GM12878 (cell line): ENCODE data around the gene SMARCE1. TPM values are rescaled to one million over a fixed set of nuclear protein-coding genes. Genes with fewer than 3 reads are reported as not detected.

Experiments used
- ATAC-seq: fragments of 200-7000 bp; cut with Tn5 transposase; 3 replicates; pipeline ENCODE4 v1.9.1; 2020; ENCODE audit warnings: mild to moderate bottlenecking, moderate library complexity
- BruUV-seq: library from RNA; stranded (reverse); fragments of 400-500 nt; replicated peaks from 2 replicates; lab custom pipeline; 2021; lab: Mats Ljungman, UMichigan
- CTCF ChIA-PET: fragments of 300-600 bp; sonication (Branson Sonifier 250); formaldehyde crosslinking; extraction: SDS; loops from one replicate; lab custom pipeline; 2021; ENCODE audit warnings: inconsistent platforms; lab: Yijun Ruan, JAX
- POLR2A ChIA-PET: fragments of 350-600 bp; formaldehyde crosslinking; extraction: SDS; loops from one replicate; lab custom pipeline; 2021; ENCODE audit warnings: inconsistent platforms; lab: Charles Lee
- RAD21 ChIA-PET: fragments of 300-600 bp; sonication (Branson Sonifier 250); formaldehyde crosslinking; loops from one replicate; lab custom pipeline; 2023; ENCODE audit warnings: antibody characterized with exemption; ENCODE audit not compliant: unreplicated experiment; lab: Charles Lee
- SMC1A ChIA-PET: fragments of 300-600 bp; sonication (Branson Sonifier 250); formaldehyde crosslinking; loops from one replicate; lab custom pipeline; 2023; ENCODE audit not compliant: unreplicated experiment, uncharacterized antibody; lab: Charles Lee
- DNase-seq: peaks from one replicate; pipeline ENCODE4 v3.0.0-alpha.2; 2011; ENCODE audit warnings: low read depth, low spot score
- FAIRE-seq: peaks from 3 replicates; lab custom pipeline; 2011; peaks lifted over from hg19 to GRCh38; lab: Jason Lieb, UNC
- H2AFZ ChIP-seq: 2 replicates; pipeline ENCODE4 v1.6.0; 2011; ENCODE audit warnings: low read depth, low read length, control low read depth; ENCODE audit not compliant: control insufficient read depth
- H3K27ac ChIP-seq: 2 replicates; pipeline ENCODE4 v1.5.1; 2011; ENCODE audit warnings: control low read depth; ENCODE audit not compliant: control insufficient read depth, insufficient read depth
- H3K27me3 ChIP-seq, 2 experiments: replicated peaks in 1 of 2; 2 replicates each; pipeline versions ENCODE4 v1.6.0 to v1.6.1; 2011; ENCODE audit warnings: low read length in 1 of 2; ENCODE audit not compliant: control insufficient read depth in 2 of 2, insufficient read depth in 2 of 2
- H3K36me3 ChIP-seq, 2 experiments: 2 replicates each; pipeline ENCODE4 v1.5.1; 2011; ENCODE audit warnings: low read length in 1 of 2; ENCODE audit not compliant: control insufficient read depth in 2 of 2, insufficient read depth in 2 of 2
- H3K4me1 ChIP-seq: 2 replicates; pipeline ENCODE4 v1.6.1; 2011; ENCODE audit warnings: mild to moderate bottlenecking, low read length, moderate library complexity, mixed read lengths; ENCODE audit not compliant: control insufficient read depth, insufficient read depth
- H3K4me2 ChIP-seq: 2 replicates; pipeline ENCODE4 v1.6.0; 2011; ENCODE audit warnings: control low read depth; ENCODE audit not compliant: control insufficient read depth, insufficient read depth
- H3K4me3 ChIP-seq: fragments of 200-600 bp; sonication (generic); 2 replicates; pipeline ENCODE4 v1.5.1; 2016
- H3K79me2 ChIP-seq: 2 replicates; pipeline ENCODE4 v1.6.0; 2011; ENCODE audit warnings: low read length; ENCODE audit not compliant: control insufficient read depth, insufficient read depth
- H3K9ac ChIP-seq: 2 replicates; pipeline ENCODE4 v1.8.0; 2011; ENCODE audit warnings: low read length, control low read depth, mixed read lengths; ENCODE audit not compliant: control insufficient read depth, insufficient read depth
- H3K9me3 ChIP-seq: replicated peaks from 3 replicates; pipeline ENCODE4 v1.5.1; 2011; ENCODE audit warnings: mild to moderate bottlenecking, low read length; ENCODE audit not compliant: control insufficient read depth, insufficient read depth
- H4K20me1 ChIP-seq: 2 replicates; pipeline ENCODE4 v1.6.0; 2011; ENCODE audit not compliant: control insufficient read depth, insufficient read depth
- HDAC2 ChIP-seq: fragments of 200-600 bp; sonication (generic); IDR thresholded peaks from 2 replicates; pipeline ENCODE4 v1.6.1; 2017
- HDAC6 ChIP-seq: fragments of 200-600 bp; sonication (generic); IDR thresholded peaks from one replicate; pipeline ENCODE4 v1.8.0; 2017; ENCODE audit warnings: antibody characterized with exemption; ENCODE audit not compliant: unreplicated experiment
- LARP7 ChIP-seq: fragments of 450-650 bp; IDR thresholded peaks from 2 replicates; pipeline ENCODE4 v1.6.1; 2017; ENCODE audit warnings: mild to moderate bottlenecking
- NR2C1 ChIP-seq: fragments of 450-650 bp; IDR thresholded peaks from 2 replicates; pipeline ENCODE4 v1.6.1; 2017; ENCODE audit warnings: antibody characterized with exemption, mild to moderate bottlenecking, moderate library complexity
- NR2F1 ChIP-seq: fragments of 450-650 bp; conservative IDR thresholded peaks from 2 replicates; pipeline ENCODE4 v1.6.1; 2017; ENCODE audit warnings: mild to moderate bottlenecking
- SP1 ChIP-seq: IDR thresholded peaks from one replicate; pipeline ENCODE4 v1.6.1; 2011; ENCODE audit warnings: low read depth, low read length
- SREBF1 ChIP-seq: IDR thresholded peaks from 2 replicates; pipeline ENCODE4 v1.6.1; 2012; ENCODE audit warnings: mild to moderate bottlenecking, low read length
- TCF12 ChIP-seq: IDR thresholded peaks from 2 replicates; pipeline ENCODE4 v1.6.1; 2011; ENCODE audit warnings: low read depth, mild to moderate bottlenecking, low read length
- WGBS: methylation state at CpG from one replicate; pipeline ENCODE4 v1.1.6; 2016; ENCODE audit warnings: low lambda C conversion rate; ENCODE audit not compliant: insufficient replicate concordance, insufficient coverage; ENCODE audit errors: missing lambda C conversion rate; 5-methylcytosine and 5-hydroxymethylcytosine counted together
- in situ Hi-C: fragments of 300-500 bp; cut with MboI; formaldehyde crosslinking; loops from 9 replicates; pipeline ENCODE4 v1.14.3; 2018; ENCODE audit warnings: mixed read lengths
- intact Hi-C: fragments of 100-400 bp; cut with micrococcal nuclease; formaldehyde crosslinking; loops from one replicate; pipeline ENCODE4 v1.14.2; 2022; ENCODE audit not compliant: unreplicated experiment
- polyA plus RNA-seq, 11 experiments: library from polyadenylated mRNA; depleted of rRNA in 4 of 11; unstranded in 6 of 11; stranded (reverse) in 5 of 11; fragments of >200 nt; fragmentation: Nextera tagmentation in 4 of 11; fragmentation: Illumina TruSeq in 1 of 11; extraction: Ambion mirVana in 4 of 11; extraction: Trizol in 1 of 11; gene quantifications; 1 replicate in 1 of 11; 2 replicates in 10 of 11; pipeline versions ENCODE4 v1.2.1 to v1.2.3, GENCODE V29; 2011 to 2016; ENCODE audit warnings: inconsistent platforms in 2 of 11, missing spikeins in 2 of 11, low read depth in 1 of 11
- total RNA-seq, 4 experiments: library from RNA; depleted of rRNA in 3 of 4; stranded (reverse); fragments of >200 nt in 3 of 4; fragmentation: Illumina TruSeq in 1 of 4; extraction: Trizol in 1 of 4; gene quantifications; 2 replicates each; pipeline versions ENCODE4 v1.2.1 to v1.2.3, GENCODE V29; 2013 to 2021
- TF ChIP-seq, protein P1 (sequence below): fragments of 450-650 bp; IDR thresholded peaks from 2 replicates; pipeline ENCODE4 v1.6.1; 2016; ENCODE audit warnings: mild to moderate bottlenecking
- TF ChIP-seq, protein P2 (sequence below): fragments of 450-650 bp; formaldehyde crosslinking; IDR thresholded peaks from 2 replicates; pipeline ENCODE4 v1.5.0; 2022; ENCODE audit warnings: mild to moderate bottlenecking, missing genetic modification characterization
- TF ChIP-seq, protein P3 (sequence below): IDR thresholded peaks from 2 replicates; pipeline ENCODE4 v1.6.1; 2012; ENCODE audit warnings: low read depth, low read length, improper control_type of control experiment

Gene SMARCE1
- total and polyA plus RNA-seq, 10 of the 15 experiments (the other 5 are each of a cell fraction or from before 2014, with no cell fraction given) = 87.9 to 191 (median 132) TPM

DNA sequence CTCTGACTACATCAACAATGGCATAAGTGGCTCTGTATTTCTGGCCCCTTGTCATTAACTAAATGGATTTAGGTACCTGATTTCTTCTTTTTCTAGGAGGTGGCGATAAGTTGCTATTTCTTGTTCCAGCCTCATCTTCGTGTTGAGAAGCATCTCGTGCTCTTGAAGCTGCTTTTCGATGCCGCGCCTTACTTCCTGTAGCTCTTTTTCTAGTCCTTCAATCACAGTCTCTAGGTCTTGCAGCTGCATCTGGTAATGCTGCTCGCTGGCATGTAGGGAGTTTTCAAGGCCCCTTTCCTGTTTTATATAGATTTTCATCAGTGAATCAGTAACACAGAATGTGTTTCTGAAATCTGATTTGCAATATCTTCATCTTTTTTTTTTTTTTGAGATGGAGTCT is 12.3 kb upstream of the SMARCE1 start:
- Histone ChIP-seq H3K9ac (no peak overlapping the region), H3K9me3 (no peaks in the 10 kb centered on the region)
- TF ChIP-seq HDAC6 (no peak), TCF12 (no peak), SP1 (no peak), LARP7 (no peak), NR2C1 (no peak), SREBF1 (no peak), NR2F1 (no peak), HDAC2 (no peak)
- TF ChIP-seq, protein P1, sequence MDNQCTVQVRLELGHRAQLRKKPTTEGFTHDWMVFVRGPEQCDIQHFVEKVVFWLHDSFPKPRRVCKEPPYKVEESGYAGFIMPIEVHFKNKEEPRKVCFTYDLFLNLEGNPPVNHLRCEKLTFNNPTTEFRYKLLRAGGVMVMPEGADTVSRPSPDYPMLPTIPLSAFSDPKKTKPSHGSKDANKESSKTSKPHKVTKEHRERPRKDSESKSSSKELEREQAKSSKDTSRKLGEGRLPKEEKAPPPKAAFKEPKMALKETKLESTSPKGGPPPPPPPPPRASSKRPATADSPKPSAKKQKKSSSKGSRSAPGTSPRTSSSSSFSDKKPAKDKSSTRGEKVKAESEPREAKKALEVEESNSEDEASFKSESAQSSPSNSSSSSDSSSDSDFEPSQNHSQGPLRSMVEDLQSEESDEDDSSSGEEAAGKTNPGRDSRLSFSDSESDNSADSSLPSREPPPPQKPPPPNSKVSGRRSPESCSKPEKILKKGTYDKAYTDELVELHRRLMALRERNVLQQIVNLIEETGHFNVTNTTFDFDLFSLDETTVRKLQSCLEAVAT = no peak
- TF ChIP-seq, protein P2, sequence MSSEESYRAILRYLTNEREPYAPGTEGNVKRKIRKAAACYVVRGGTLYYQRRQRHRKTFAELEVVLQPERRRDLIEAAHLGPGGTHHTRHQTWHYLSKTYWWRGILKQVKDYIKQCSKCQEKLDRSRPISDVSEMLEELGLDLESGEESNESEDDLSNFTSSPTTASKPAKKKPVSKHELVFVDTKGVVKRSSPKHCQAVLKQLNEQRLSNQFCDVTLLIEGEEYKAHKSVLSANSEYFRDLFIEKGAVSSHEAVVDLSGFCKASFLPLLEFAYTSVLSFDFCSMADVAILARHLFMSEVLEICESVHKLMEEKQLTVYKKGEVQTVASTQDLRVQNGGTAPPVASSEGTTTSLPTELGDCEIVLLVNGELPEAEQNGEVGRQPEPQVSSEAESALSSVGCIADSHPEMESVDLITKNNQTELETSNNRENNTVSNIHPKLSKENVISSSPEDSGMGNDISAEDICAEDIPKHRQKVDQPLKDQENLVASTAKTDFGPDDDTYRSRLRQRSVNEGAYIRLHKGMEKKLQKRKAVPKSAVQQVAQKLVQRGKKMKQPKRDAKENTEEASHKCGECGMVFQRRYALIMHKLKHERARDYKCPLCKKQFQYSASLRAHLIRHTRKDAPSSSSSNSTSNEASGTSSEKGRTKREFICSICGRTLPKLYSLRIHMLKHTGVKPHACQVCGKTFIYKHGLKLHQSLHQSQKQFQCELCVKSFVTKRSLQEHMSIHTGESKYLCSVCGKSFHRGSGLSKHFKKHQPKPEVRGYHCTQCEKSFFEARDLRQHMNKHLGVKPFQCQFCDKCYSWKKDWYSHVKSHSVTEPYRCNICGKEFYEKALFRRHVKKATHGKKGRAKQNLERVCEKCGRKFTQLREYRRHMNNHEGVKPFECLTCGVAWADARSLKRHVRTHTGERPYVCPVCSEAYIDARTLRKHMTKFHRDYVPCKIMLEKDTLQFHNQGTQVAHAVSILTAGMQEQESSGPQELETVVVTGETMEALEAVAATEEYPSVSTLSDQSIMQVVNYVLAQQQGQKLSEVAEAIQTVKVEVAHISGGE (CRISPR knock-in tag) = no peak
- TF ChIP-seq, protein P3, sequence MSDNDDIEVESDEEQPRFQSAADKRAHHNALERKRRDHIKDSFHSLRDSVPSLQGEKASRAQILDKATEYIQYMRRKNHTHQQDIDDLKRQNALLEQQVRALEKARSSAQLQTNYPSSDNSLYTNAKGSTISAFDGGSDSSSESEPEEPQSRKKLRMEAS = no peak
- TF ChIP-seq, all 136 proteins: peak for 0
- no TSS peak for BruUV-seq
- Histone ChIP-seq H4K20me1 (no peaks in the 10 kb centered on the region), H2AFZ (no peak overlapping the region), H3K79me2 (no peaks in the 10 kb centered on the region), H3K27ac (no peak overlapping the region), H3K4me2 (no peak overlapping the region), H3K27me3 (peaks cover 1 to 13% of the 10 kb centered on the region in 2 experiments; a peak in 2 of 4 replicates), H3K36me3 (no peaks in the 10 kb centered on the region), H3K4me1 (no peaks in the 10 kb centered on the region), H3K4me3 (no peak overlapping the region)
- ChIA-PET CTCF (no interaction called here), SMC1A (interaction anchor here (1.0 kb wide), 1 partner anchor 131 kb away, joined by 3 read pairs; no protein-coding TSS in a partner anchor), RAD21 (no interaction called here), POLR2A (no interaction called here)
- 60% methylated on average over 7 of the region's 7 CpGs for WGBS
- no peak for DNase-seq
- no peak for FAIRE-seq
- intact Hi-C loops (no loop called here), in situ Hi-C loops (no loop called here)
- no peak for ATAC-seq
